Measurements from ENCODE around the gene MSI2. TPM values are rescaled to one million over a fixed set of nuclear protein-coding genes. Genes with fewer than 3 reads are reported as not detected.

MSI2 gene
- total and polyA plus RNA-seq, 7 experiments from 2014 or later, result 3.3 to 169 (median 125) TPM

DNA sequence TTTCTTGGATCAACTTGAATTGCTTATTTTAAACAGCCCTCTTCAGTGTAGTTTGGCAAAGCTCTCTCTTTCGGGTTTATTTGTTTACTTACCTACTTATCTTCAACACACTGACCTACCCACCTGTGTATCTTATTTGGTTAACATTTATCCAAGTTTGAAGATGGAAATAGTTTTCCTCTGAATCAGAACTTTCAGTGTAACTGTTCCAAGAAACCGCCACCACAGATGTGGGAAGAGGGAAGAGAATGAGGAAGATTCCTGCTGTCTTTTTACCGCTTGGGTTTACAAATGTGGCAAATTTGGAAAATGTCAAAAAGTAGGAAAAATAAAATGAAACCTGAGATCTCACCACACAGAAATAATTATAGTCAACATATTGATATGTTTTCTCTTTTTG lies 115.8 kb downstream of the MSI2 start:
- Histone ChIP-seq H3K27me3 (ENCODE audit: control insufficient read depth in 2 of 2, insufficient read depth in 2 of 2, low read length in 2 of 2) (no peaks in the 10 kb centered on the region), H3K36me3 (ENCODE audit: control insufficient read depth in 2 of 3, insufficient read depth in 3 of 3, low read length in 3 of 3) (no peaks in the 10 kb centered on the region), H3K4me1 (ENCODE audit: control insufficient read depth in 2 of 2, insufficient read depth in 2 of 2, low read length in 2 of 2) (no peaks in the 10 kb centered on the region), H3K27ac (ENCODE audit: low read depth, low read length) (no peak overlapping the region), H3K4me3 (ENCODE audit: low read length) (no peak overlapping the region), H3K9me3 (ENCODE audit: control insufficient read depth in 2 of 3, low read length in 3 of 3) (no peaks in the 10 kb centered on the region)
- H3K4me3 Mint-ChIP-seq, result no peak overlapping the region
- peaks cover 0 to 5% (median 0%) of the 10 kb centered on the region in 11 donors for H3K9me3 Mint-ChIP-seq
- ATAC-seq, result no peak
- CTCF ChIA-PET, result no interaction called here
- POLR2A ChIA-PET, result no interaction called here
- H3K4me1 Mint-ChIP-seq, result peaks cover 9 to 27% (median 17%) of the 10 kb centered on the region in 7 donors
- no peaks in the 10 kb centered on the region for H3K27me3 Mint-ChIP-seq
- no peak overlapping the region for H3K27ac Mint-ChIP-seq
- peaks cover 3 to 38% (median 24%) of the 10 kb centered on the region in 5 donors for H3K36me3 Mint-ChIP-seq
- intact Hi-C loops (cut with micrococcal nuclease), result no loop called here
- no peak for DNase-seq

DNA sequence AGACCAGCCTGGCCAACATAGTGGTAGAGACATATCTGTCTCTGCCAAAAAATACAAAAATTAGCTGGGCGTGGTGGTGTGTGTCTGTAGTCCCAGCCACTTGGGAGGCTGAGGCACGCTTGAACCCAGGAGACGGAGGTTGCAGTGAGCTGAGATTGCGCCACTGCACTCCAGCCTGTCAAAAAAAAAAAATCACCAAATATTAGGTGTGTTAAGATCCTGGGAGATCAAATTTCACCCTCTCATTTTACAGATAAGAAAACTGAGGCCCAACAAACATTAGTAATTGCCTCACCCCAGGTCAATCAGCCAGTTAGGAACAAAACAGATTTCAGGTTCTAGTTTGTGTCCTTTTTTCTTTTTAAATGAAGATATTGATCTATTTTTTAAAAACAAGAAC lies 116.7 kb downstream of the MSI2 start:
- no peaks in the 10 kb centered on the region for H3K36me3 ChIP-seq (ENCODE audit: control insufficient read depth in 2 of 3, insufficient read depth in 3 of 3, low read length in 3 of 3)
- Mint-ChIP-seq H3K36me3 (peaks cover 3 to 40% (median 24%) of the 10 kb centered on the region in 5 donors), H3K9me3 (peaks cover 0 to 5% (median 0%) of the 10 kb centered on the region in 11 donors), H3K27ac (no peak overlapping the region), H3K4me1 (peaks cover 9 to 27% (median 19%) of the 10 kb centered on the region in 7 donors), H3K27me3 (no peaks in the 10 kb centered on the region), H3K4me3 (no peak overlapping the region)
- DNase-seq, result no peak
- ChIA-PET CTCF (no interaction called here), POLR2A (no interaction called here)
- H3K9me3 ChIP-seq (ENCODE audit: control insufficient read depth in 2 of 3, low read length in 3 of 3), result no peaks in the 10 kb centered on the region
- no peak overlapping the region for H3K27ac ChIP-seq (ENCODE audit: low read depth, low read length)
- H3K27me3 ChIP-seq (ENCODE audit: control insufficient read depth in 2 of 2, insufficient read depth in 2 of 2, low read length in 2 of 2), result no peaks in the 10 kb centered on the region
- no peaks in the 10 kb centered on the region for H3K4me1 ChIP-seq (ENCODE audit: control insufficient read depth in 2 of 2, insufficient read depth in 2 of 2, low read length in 2 of 2)
- ATAC-seq, result no peak
- no peak overlapping the region for H3K4me3 ChIP-seq (ENCODE audit: low read length)
- intact Hi-C loops (cut with micrococcal nuclease), result no loop called here

DNA sequence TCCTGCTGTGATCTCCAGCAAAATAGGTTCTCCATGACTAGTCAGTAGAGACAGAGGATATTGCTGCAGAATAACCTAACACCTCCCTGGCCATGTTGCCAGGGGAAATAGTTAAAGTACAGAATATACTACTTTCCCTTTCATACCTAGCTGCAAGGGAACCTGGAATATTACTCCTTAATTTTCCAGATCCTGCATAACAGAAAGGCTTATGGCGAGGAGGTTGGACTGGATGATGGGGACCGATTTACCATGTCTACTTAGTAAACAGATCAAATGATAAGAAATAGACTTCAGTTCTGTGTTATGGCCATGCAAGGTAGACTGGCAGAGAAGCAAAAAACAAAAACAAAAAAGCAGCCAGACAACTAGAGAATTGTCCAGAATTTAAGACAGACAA lies 117.4 kb downstream of the MSI2 start:
- intact Hi-C loops (cut with micrococcal nuclease), result no loop called here
- Histone ChIP-seq H3K27me3 (ENCODE audit: control insufficient read depth in 2 of 2, insufficient read depth in 2 of 2, low read length in 2 of 2) (no peaks in the 10 kb centered on the region), H3K36me3 (ENCODE audit: control insufficient read depth in 2 of 3, insufficient read depth in 3 of 3, low read length in 3 of 3) (no peaks in the 10 kb centered on the region), H3K4me1 (ENCODE audit: control insufficient read depth in 2 of 2, insufficient read depth in 2 of 2, low read length in 2 of 2) (no peaks in the 10 kb centered on the region), H3K9me3 (ENCODE audit: control insufficient read depth in 2 of 3, low read length in 3 of 3) (no peaks in the 10 kb centered on the region), H3K27ac (ENCODE audit: low read depth, low read length) (no peak overlapping the region), H3K4me3 (ENCODE audit: low read length) (no peak overlapping the region)
- no peak overlapping the region for H3K27ac Mint-ChIP-seq
- peaks cover 0 to 5% (median 0%) of the 10 kb centered on the region in 11 donors for H3K9me3 Mint-ChIP-seq
- DNase-seq (no peak), ATAC-seq (no peak)
- H3K4me3 Mint-ChIP-seq, result no peak overlapping the region
- peaks cover 8 to 29% (median 17%) of the 10 kb centered on the region in 7 donors for H3K4me1 Mint-ChIP-seq
- H3K27me3 Mint-ChIP-seq, result no peaks in the 10 kb centered on the region
- ChIA-PET CTCF (no interaction called here), POLR2A (interaction anchor here (0.6 kb wide), 1 partner anchor 44 kb away, joined by 5 read pairs; no protein-coding TSS in a partner anchor)
- H3K36me3 Mint-ChIP-seq, result peaks cover 3 to 43% (median 24%) of the 10 kb centered on the region in 5 donors

DNA sequence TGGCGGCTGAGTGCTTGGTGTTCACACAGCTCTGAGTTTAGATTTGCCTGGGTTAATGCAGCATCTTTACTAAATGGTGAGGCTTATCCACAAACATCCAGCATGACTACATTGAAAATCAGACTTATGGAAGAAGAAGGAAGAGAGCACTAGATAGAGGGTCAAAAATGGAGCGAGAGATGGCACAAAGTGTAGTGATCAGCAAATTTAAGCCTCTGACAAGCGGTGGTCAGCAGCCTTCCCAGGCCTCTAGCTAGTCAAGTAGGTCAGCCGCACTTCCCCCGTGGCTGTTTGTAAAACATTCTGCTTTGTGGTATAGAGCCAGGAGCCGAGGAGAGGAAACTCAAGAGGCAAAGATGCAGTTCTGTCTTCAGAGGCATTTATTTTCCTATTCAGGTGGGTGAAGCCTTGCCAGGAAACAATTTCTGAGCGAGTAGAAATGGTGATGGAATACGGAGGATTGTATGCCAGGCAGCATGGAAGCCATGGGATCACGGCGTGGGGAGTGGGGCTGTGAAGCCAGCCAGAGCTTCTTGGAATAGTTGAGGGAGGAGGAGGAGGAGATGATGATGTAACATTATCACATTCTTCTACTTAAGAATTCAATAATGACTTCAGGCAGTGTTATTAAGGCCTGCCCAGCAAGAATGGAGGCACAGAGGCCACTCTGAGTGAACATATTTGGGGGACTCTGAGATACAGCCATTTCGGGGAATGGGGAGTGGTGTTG lies 118.9 kb downstream of the MSI2 start:
- ChIA-PET CTCF (no interaction called here), POLR2A (no interaction called here)
- no peaks in the 10 kb centered on the region for H3K27me3 Mint-ChIP-seq
- Histone ChIP-seq H3K9me3 (ENCODE audit: control insufficient read depth in 2 of 3, low read length in 3 of 3) (no peaks in the 10 kb centered on the region), H3K4me1 (ENCODE audit: control insufficient read depth in 2 of 2, insufficient read depth in 2 of 2, low read length in 2 of 2) (no peaks in the 10 kb centered on the region), H3K36me3 (ENCODE audit: control insufficient read depth in 2 of 3, insufficient read depth in 3 of 3, low read length in 3 of 3) (no peaks in the 10 kb centered on the region), H3K27me3 (ENCODE audit: control insufficient read depth in 2 of 2, insufficient read depth in 2 of 2, low read length in 2 of 2) (no peaks in the 10 kb centered on the region), H3K4me3 (ENCODE audit: low read length) (no peak overlapping the region), H3K27ac (ENCODE audit: low read depth, low read length) (no peak overlapping the region)
- intact Hi-C loops (cut with micrococcal nuclease), result no loop called here
- peaks cover 14 to 35% (median 20%) of the 10 kb centered on the region in 7 donors for H3K4me1 Mint-ChIP-seq
- peaks cover 3 to 46% (median 30%) of the 10 kb centered on the region in 5 donors for H3K36me3 Mint-ChIP-seq
- ATAC-seq (no peak), DNase-seq (no peak)
- no peak overlapping the region for H3K4me3 Mint-ChIP-seq
- peaks cover 0 to 5% (median 0%) of the 10 kb centered on the region in 11 donors for H3K9me3 Mint-ChIP-seq
- H3K27ac Mint-ChIP-seq, result no peak overlapping the region

DNA sequence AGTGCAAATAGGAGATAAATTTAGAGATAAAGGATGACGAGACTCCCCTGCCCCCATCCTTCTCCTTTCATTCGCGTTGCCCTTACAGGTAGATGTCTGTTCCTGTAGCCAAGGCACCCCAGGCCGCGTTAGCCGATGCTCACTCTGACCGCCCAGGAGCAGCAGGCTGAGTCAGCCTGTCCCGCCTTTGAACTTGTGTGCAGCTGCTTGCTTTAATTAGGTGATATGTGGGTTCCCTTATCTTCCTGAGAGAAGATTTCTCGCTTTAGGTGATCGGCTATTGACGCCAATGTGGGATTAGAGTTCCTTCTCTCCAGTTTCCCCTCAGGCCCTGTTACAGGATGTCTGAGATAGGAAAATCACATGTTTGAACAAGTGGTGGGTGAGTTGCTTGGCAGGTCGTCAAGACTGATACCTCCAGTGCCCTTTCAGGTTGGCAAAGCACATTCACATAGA lies 119.5 kb downstream of the MSI2 start:
- H3K4me3 Mint-ChIP-seq, result no peak overlapping the region
- no peak overlapping the region for H3K4me3 ChIP-seq (ENCODE audit: low read length)
- CTCF ChIA-PET, result no interaction called here
- ATAC-seq, result no peak
- peaks cover 0 to 5% (median 0%) of the 10 kb centered on the region in 11 donors for H3K9me3 Mint-ChIP-seq
- no peaks in the 10 kb centered on the region for H3K4me1 ChIP-seq (ENCODE audit: control insufficient read depth in 2 of 2, insufficient read depth in 2 of 2, low read length in 2 of 2)
- POLR2A ChIA-PET, result no interaction called here
- no peaks in the 10 kb centered on the region for H3K9me3 ChIP-seq (ENCODE audit: control insufficient read depth in 2 of 3, low read length in 3 of 3)
- peaks cover 3 to 47% (median 33%) of the 10 kb centered on the region in 5 donors for H3K36me3 Mint-ChIP-seq
- peaks cover 14 to 35% (median 20%) of the 10 kb centered on the region in 7 donors for H3K4me1 Mint-ChIP-seq
- H3K36me3 ChIP-seq (ENCODE audit: control insufficient read depth in 2 of 3, insufficient read depth in 3 of 3, low read length in 3 of 3), result no peaks in the 10 kb centered on the region
- H3K27me3 Mint-ChIP-seq, result no peaks in the 10 kb centered on the region
- DNase-seq, result no peak
- no peaks in the 10 kb centered on the region for H3K27me3 ChIP-seq (ENCODE audit: control insufficient read depth in 2 of 2, insufficient read depth in 2 of 2, low read length in 2 of 2)
- no peak overlapping the region for H3K27ac Mint-ChIP-seq
- intact Hi-C loops (cut with micrococcal nuclease), result no loop called here
- no peak overlapping the region for H3K27ac ChIP-seq (ENCODE audit: low read depth, low read length)

DNA sequence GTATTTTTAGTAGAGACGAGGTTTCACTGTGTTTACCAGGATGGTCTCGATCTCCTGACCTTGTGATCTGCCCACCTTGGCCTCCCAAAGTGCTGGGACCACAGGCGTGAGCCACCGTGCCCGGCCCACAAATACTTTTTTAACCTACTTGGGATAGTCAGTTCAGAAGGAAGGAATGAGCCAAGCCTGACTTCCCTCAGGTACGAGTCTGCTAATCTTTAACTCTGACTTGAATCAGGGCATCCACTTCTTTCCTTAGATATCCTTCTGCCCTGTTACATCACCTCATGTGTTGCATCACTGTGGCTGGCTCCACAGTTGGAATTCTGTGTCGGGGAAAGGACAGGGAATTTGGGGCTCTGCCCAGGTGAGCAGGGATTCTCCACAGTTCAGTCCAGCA lies 120.8 kb downstream of the MSI2 start:
- ChIA-PET CTCF (no interaction called here), POLR2A (no interaction called here)
- peaks cover 18 to 35% (median 22%) of the 10 kb centered on the region in 7 donors for H3K4me1 Mint-ChIP-seq
- ATAC-seq (no peak), DNase-seq (no peak)
- H3K36me3 ChIP-seq (ENCODE audit: control insufficient read depth in 2 of 3, insufficient read depth in 3 of 3, low read length in 3 of 3), result no peaks in the 10 kb centered on the region
- intact Hi-C loops (cut with micrococcal nuclease), result no loop called here
- no peak overlapping the region for H3K27ac ChIP-seq (ENCODE audit: low read depth, low read length)
- H3K27ac Mint-ChIP-seq, result no peak overlapping the region
- no peaks in the 10 kb centered on the region for H3K9me3 ChIP-seq (ENCODE audit: control insufficient read depth in 2 of 3, low read length in 3 of 3)
- H3K4me1 ChIP-seq (ENCODE audit: control insufficient read depth in 2 of 2, insufficient read depth in 2 of 2, low read length in 2 of 2), result no peaks in the 10 kb centered on the region
- peaks cover 6 to 50% (median 41%) of the 10 kb centered on the region in 5 donors for H3K36me3 Mint-ChIP-seq
- no peak overlapping the region for H3K4me3 ChIP-seq (ENCODE audit: low read length)
- no peaks in the 10 kb centered on the region for H3K27me3 Mint-ChIP-seq
- H3K9me3 Mint-ChIP-seq, result peaks cover 0 to 6% (median 2%) of the 10 kb centered on the region in 11 donors
- no peaks in the 10 kb centered on the region for H3K27me3 ChIP-seq (ENCODE audit: control insufficient read depth in 2 of 2, insufficient read depth in 2 of 2, low read length in 2 of 2)
- H3K4me3 Mint-ChIP-seq, result no peak overlapping the region

All from naive thymus-derived CD4-positive, alpha-beta T cell (primary cell).